HCT116 (cell line): ENCODE results near the gene PDCD10. TPM values are rescaled to one million over a fixed set of nuclear protein-coding genes. Genes with fewer than 3 reads are reported as not detected.
A peak's percentile ranks its signal among the peaks of the same experiment; 100 is the strongest.

Experiments used
- ATAC-seq: fragments of 200-7000 bp; cut with Tn5 transposase; 2 replicates; pipeline ENCODE4 v1.9.1; 2020; ENCODE audit warnings: mild to moderate bottlenecking, moderate library complexity
- BruUV-seq: library from RNA; stranded (reverse); fragments of 400-500 nt; replicated peaks from 2 replicates; lab custom pipeline; 2021; lab: Mats Ljungman, UMichigan
- CTCF ChIA-PET: fragments of 300-600 bp; sonication (Branson Sonifier 250); formaldehyde crosslinking; loops from one replicate; lab custom pipeline; 2021; ENCODE audit warnings: antibody characterized with exemption; lab: Charles Lee
- POLR2A ChIA-PET: fragments of 300-600, 350-600 bp; sonication (Branson Sonifier 250); formaldehyde crosslinking; loops from one replicate; lab custom pipeline; 2021; ENCODE audit warnings: antibody characterized with exemption; lab: Charles Lee
- RAD21 ChIA-PET, 2 experiments: fragments of 300-600 bp; sonication (Branson Sonifier 250); formaldehyde crosslinking; loops; one replicate each; lab custom pipeline; 2023; ENCODE audit warnings: low total read pairs in 2 of 2; ENCODE audit not compliant: uncharacterized antibody in 2 of 2, unreplicated experiment in 2 of 2, low non-redundant PET in 1 of 2; lab: Charles Lee
- DNase-seq: peaks from one replicate; pipeline ENCODE4 v3.0.0-alpha.2; 2010; ENCODE audit warnings: low read depth, low spot score
- H2AFZ ChIP-seq: fragments of 200-600 bp; shearing (Covaris generic), sonication (generic); 2 replicates; pipeline ENCODE4 v1.6.1; 2017; ENCODE audit warnings: low read depth, mixed run types, mixed read lengths, antibody characterized with exemption, low read length; ENCODE audit not compliant: poor library complexity, severe bottlenecking
- H3K27ac ChIP-seq: 2 replicates; pipeline ENCODE4 v1.5.1; 2012; ENCODE audit warnings: low read depth, low read length
- H3K27me3 ChIP-seq: fragments of 200-600 bp; sonication (generic); 2 replicates; pipeline ENCODE4 v1.6.1; 2016; ENCODE audit warnings: mixed run types, low read length, mixed read lengths; ENCODE audit not compliant: insufficient read depth
- H3K36me3 ChIP-seq, 2 experiments: fragments of 200-500 bp in 1 of 2; fragments of 200-600 bp in 1 of 2; sonication (Bioruptor generic) in 1 of 2; sonication (generic) in 1 of 2; 2 replicates each; pipeline versions ENCODE4 v1.5.1 to v1.6.1; 2014 to 2016; ENCODE audit warnings: low read length in 2 of 2, inconsistent platforms in 1 of 2, mixed read lengths in 1 of 2, mixed run types in 1 of 2; ENCODE audit not compliant: insufficient read depth in 2 of 2, control insufficient read depth in 1 of 2
- H3K4me1 ChIP-seq, 2 experiments: fragments of 200-600 bp in 1 of 2; sonication (generic) in 1 of 2; 2 replicates each; pipeline versions ENCODE4 v1.5.1 to v1.6.1; 2012 to 2017; ENCODE audit warnings: low read length in 2 of 2, inconsistent platforms in 1 of 2, mild to moderate bottlenecking in 1 of 2, mixed read lengths in 1 of 2, mixed run types in 1 of 2, moderate library complexity in 1 of 2; ENCODE audit not compliant: insufficient read depth in 2 of 2, control insufficient read depth in 1 of 2
- H3K4me2 ChIP-seq: fragments of 200-600 bp; sonication (generic); 2 replicates; pipeline ENCODE4 v1.6.1; 2017; ENCODE audit warnings: mixed run types, low read length, mixed read lengths
- H3K4me3 ChIP-seq, 2 experiments: fragments of 200-600 bp in 1 of 2; sonication (generic) in 1 of 2; replicated peaks in 1 of 2; 2 replicates each; pipeline ENCODE4 v1.5.1; 2011 to 2016; ENCODE audit warnings: low read length in 2 of 2, control low read depth in 1 of 2, low read depth in 1 of 2, mild to moderate bottlenecking in 1 of 2, mixed read lengths in 1 of 2, mixed run types in 1 of 2
- H3K79me2 ChIP-seq: fragments of 200-600 bp; sonication (generic); 2 replicates; pipeline ENCODE4 v1.6.1; 2017; ENCODE audit warnings: mild to moderate bottlenecking, mixed run types, low read length, moderate library complexity, mixed read lengths; ENCODE audit not compliant: insufficient read depth
- H3K9ac ChIP-seq: fragments of 200-600 bp; sonication (generic); 2 replicates; pipeline ENCODE4 v1.6.1; 2016; ENCODE audit warnings: low read length, mixed read lengths
- H3K9me2 ChIP-seq: fragments of 200-600 bp; sonication (generic), shearing (Covaris generic); 2 replicates; pipeline ENCODE4 v1.6.1; 2017; ENCODE audit warnings: mixed run types, mild to moderate bottlenecking, moderate library complexity; ENCODE audit not compliant: insufficient read depth
- H3K9me3 ChIP-seq, 2 experiments: fragments of 200-500 bp in 1 of 2; fragments of 200-600 bp in 1 of 2; sonication (Bioruptor generic) in 1 of 2; sonication (generic) in 1 of 2; 2 replicates each; pipeline ENCODE4 v1.6.1; 2014 to 2017; ENCODE audit warnings: low read length in 2 of 2, mixed read lengths in 2 of 2, inconsistent platforms in 1 of 2, low read depth in 1 of 2, mild to moderate bottlenecking in 1 of 2, mixed run types in 1 of 2, moderate library complexity in 1 of 2; ENCODE audit not compliant: control insufficient read depth in 1 of 2, insufficient read depth in 1 of 2
- H4K20me1 ChIP-seq: fragments of 200-600 bp; sonication (generic), shearing (Covaris generic); 2 replicates; pipeline ENCODE4 v1.6.1; 2017; ENCODE audit warnings: mixed run types, mild to moderate bottlenecking, moderate library complexity; ENCODE audit not compliant: insufficient read depth
- CEBPB ChIP-seq: IDR thresholded peaks from 2 replicates; pipeline ENCODE4 v1.6.1; 2012; ENCODE audit warnings: low read depth
- ELF1 ChIP-seq: IDR thresholded peaks from 2 replicates; pipeline ENCODE4 v1.6.1; 2012; ENCODE audit warnings: low read depth, borderline replicate concordance
- EZH2phosphoT487 ChIP-seq: fragments of 200-600 bp; IDR thresholded peaks from 2 replicates; pipeline ENCODE4 v1.6.1; 2018; ENCODE audit warnings: antibody characterized with exemption, borderline replicate concordance
- FOSL1 ChIP-seq: IDR thresholded peaks from 2 replicates; pipeline ENCODE4 v1.6.1; 2012; ENCODE audit warnings: low read depth
- RAD21 ChIP-seq: IDR thresholded peaks from 2 replicates; pipeline ENCODE4 v1.6.1; 2012; ENCODE audit warnings: low read depth, mild to moderate bottlenecking
- SRF ChIP-seq: IDR thresholded peaks from 2 replicates; pipeline ENCODE4 v1.6.1; 2012; ENCODE audit warnings: low read depth
- ZFX ChIP-seq: fragments of 450-650 bp; IDR thresholded peaks from 2 replicates; pipeline ENCODE4 v1.6.1; 2017
- intact Hi-C: fragments of 100-400 bp; cut with micrococcal nuclease; formaldehyde crosslinking; loops from 2 replicates; pipeline ENCODE4 v1.10.0; 2022
- total RNA-seq: library from RNA; stranded (reverse); gene quantifications from one replicate; pipeline ENCODE4 v1.2.1, GENCODE V29; 2021; ENCODE audit not compliant: unreplicated experiment
- TF ChIP-seq, protein P1 (sequence below), 3 experiments: fragments of 200-600 bp in 1 of 3; sonication (generic) in 1 of 3; IDR thresholded peaks in 2 of 3; conservative IDR thresholded peaks in 1 of 3; 2 replicates each; pipeline ENCODE4 v1.5.1; 2012 to 2017; ENCODE audit warnings: low read depth in 2 of 3, low read length in 2 of 3, antibody characterized with exemption in 1 of 3, borderline replicate concordance in 1 of 3, control low read depth in 1 of 3, mild to moderate bottlenecking in 1 of 3, mixed read lengths in 1 of 3, mixed run types in 1 of 3, moderate library complexity in 1 of 3; ENCODE audit not compliant: insufficient read depth in 1 of 3

Gene PDCD10
- total RNA-seq, 1 experiment from 2014 or later = 59.0 TPM

GRCh38 chr3:167691366-167691765 lies 43.3 kb downstream of the PDCD10 start:
- intact Hi-C loops = no loop called here
- CTCF ChIA-PET = no interaction called here
- POLR2A ChIA-PET = no interaction called here

GRCh38 chr3:167684388-167684993 lies 50.2 kb downstream of the PDCD10 start:
- no peak overlapping the region for H3K4me2 ChIP-seq
- BruUV-seq = no TSS peak
- H3K4me3 ChIP-seq = no peak overlapping the region
- intact Hi-C loops = loop anchor here (1.0 to 10.0 kb wide), 2 partner anchors 200 to 277 kb away; no protein-coding TSS in a partner anchor
- H3K4me1 ChIP-seq = no peaks in the 10 kb centered on the region
- H3K9ac ChIP-seq = no peak overlapping the region
- no peak overlapping the region for H3K27ac ChIP-seq
- peak; percentile 73 for ATAC-seq
- ChIA-PET RAD21 (no interaction called here), POLR2A (no interaction called here), CTCF (interaction anchor here (0.6 to 1.9 kb wide), 12 partner anchors 11 to 304 kb away, joined by 3 to 8 read pairs (median 4); partner anchors contain the start of genes PDCD10, SERPINI1 and ZBBX)
- DNase-seq = peak; percentile 46
- no peaks in the 10 kb centered on the region for H3K9me2 ChIP-seq
- no peaks in the 10 kb centered on the region for H3K27me3 ChIP-seq
- TF ChIP-seq CEBPB = peak; percentile 43; the same call in 1 of the 2 replicates
- TF ChIP-seq, protein P1, sequence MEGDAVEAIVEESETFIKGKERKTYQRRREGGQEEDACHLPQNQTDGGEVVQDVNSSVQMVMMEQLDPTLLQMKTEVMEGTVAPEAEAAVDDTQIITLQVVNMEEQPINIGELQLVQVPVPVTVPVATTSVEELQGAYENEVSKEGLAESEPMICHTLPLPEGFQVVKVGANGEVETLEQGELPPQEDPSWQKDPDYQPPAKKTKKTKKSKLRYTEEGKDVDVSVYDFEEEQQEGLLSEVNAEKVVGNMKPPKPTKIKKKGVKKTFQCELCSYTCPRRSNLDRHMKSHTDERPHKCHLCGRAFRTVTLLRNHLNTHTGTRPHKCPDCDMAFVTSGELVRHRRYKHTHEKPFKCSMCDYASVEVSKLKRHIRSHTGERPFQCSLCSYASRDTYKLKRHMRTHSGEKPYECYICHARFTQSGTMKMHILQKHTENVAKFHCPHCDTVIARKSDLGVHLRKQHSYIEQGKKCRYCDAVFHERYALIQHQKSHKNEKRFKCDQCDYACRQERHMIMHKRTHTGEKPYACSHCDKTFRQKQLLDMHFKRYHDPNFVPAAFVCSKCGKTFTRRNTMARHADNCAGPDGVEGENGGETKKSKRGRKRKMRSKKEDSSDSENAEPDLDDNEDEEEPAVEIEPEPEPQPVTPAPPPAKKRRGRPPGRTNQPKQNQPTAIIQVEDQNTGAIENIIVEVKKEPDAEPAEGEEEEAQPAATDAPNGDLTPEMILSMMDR (IDR thresholded peaks at IDR 0.05 in 2 of 3, conservative IDR thresholded peaks at IDR 0.05 in 1 of 3; ENCODE audit: borderline replicate concordance in 1 of 3, insufficient read depth in 1 of 3, low read depth in 2 of 3, low read length in 2 of 3) = peak; percentile 28 to 74 (median 53); a peak in 5 of 6 replicates
- TF ChIP-seq RAD21 = peak; percentile 48
- TF ChIP-seq ELF1 = no peak
- H3K36me3 ChIP-seq = peaks cover 2 to 10% of the 10 kb centered on the region in 2 experiments; a peak in 3 of 4 replicates
- no peak overlapping the region for H2AFZ ChIP-seq
- H4K20me1 ChIP-seq = no peaks in the 10 kb centered on the region
- no peaks in the 10 kb centered on the region for H3K79me2 ChIP-seq
- H3K9me3 ChIP-seq = no peaks in the 10 kb centered on the region

More at GRCh38 chr3:167691366-167691765, 43.3 kb downstream of the PDCD10 start:
- Histone ChIP-seq H3K4me3 (no peak overlapping the region), H3K9ac (no peak overlapping the region), H3K4me1 (no peaks in the 10 kb centered on the region), H3K27ac (no peak overlapping the region), H3K4me2 (no peak overlapping the region), H3K79me2 (no peaks in the 10 kb centered on the region), H3K36me3 (peaks cover 2 to 9% of the 10 kb centered on the region in 2 experiments; a peak in 1 of 4 replicates), H3K27me3 (no peaks in the 10 kb centered on the region), H4K20me1 (no peaks in the 10 kb centered on the region), H3K9me2 (no peaks in the 10 kb centered on the region), H3K9me3 (no peaks in the 10 kb centered on the region), H2AFZ (no peak overlapping the region)
- no peak for ATAC-seq
- TF ChIP-seq SRF (no peak), CEBPB (no peak), EZH2phosphoT487 (no peak), ZFX (no peak), FOSL1 (no peak)
- BruUV-seq = no TSS peak
- RAD21 ChIA-PET = no interaction called here
- DNase-seq = no peak
